Adrenal gland (tissue), 12 donors: ENCODE results near the gene LSM14B. TPM values are rescaled to one million over a fixed set of nuclear protein-coding genes. Genes with fewer than 3 reads are reported as not detected.

Experiments
- DNase-seq, 7 donors: peaks; one replicate each; pipeline ENCODE4 v3.0.0-alpha.2; 2019 to 2020
- H3K27ac ChIP-seq, 5 donors: fragments of 200-600 bp; sonication (generic) in 4 of 5; 1 replicate in 3 of 5; 2 replicates in 2 of 5; pipeline versions ENCODE4 v1.5.1 to v1.8.0; 2016 to 2020; ENCODE audit warnings: mild to moderate bottlenecking in 1 of 5
- H3K27me3 ChIP-seq: fragments of 200-600 bp; 2 replicates; pipeline ENCODE4 v1.8.0; 2021
- H3K36me3 ChIP-seq, 2 donors: fragments of 200-600 bp; replicated peaks in 1 of 2; 1 replicate in 1 of 2; 2 replicates in 1 of 2; pipeline versions ENCODE4 v1.5.1 to v1.8.0; 2018 to 2022
- H3K4me1 ChIP-seq, 2 donors: fragments of 200-600 bp; replicated peaks in 1 of 2; 1 replicate in 1 of 2; 2 replicates in 1 of 2; pipeline versions ENCODE4 v1.5.1 to v1.8.0; 2018 to 2021
- H3K4me3 ChIP-seq, 4 donors: fragments of 200-600 bp; sonication (generic) in 3 of 4; one replicate each; pipeline ENCODE4 v1.5.1; 2016 to 2018
- H3K9me3 ChIP-seq, 3 donors: fragments of 200-600 bp; sonication (generic) in 1 of 3; replicated peaks in 1 of 3; 1 replicate in 2 of 3; 2 replicates in 1 of 3; pipeline versions ENCODE4 v1.5.1 to v1.8.0; 2016 to 2021
- POLR2A ChIP-seq, 2 donors: fragments of 450-650 bp; IDR thresholded peaks; one replicate each; pipeline ENCODE4 v1.6.1; 2017; ENCODE audit warnings: antibody characterized with exemption in 2 of 2, mild to moderate bottlenecking in 2 of 2, moderate library complexity in 1 of 2
- WGBS, 4 donors: extraction: QIAGEN DNeasy Blood & Tissue Kit in 2 of 4; methylation state at CpG; one replicate each; pipeline versions ENCODE4 v1.1.5 to v1.1.7; 2013 to 2017; 5-methylcytosine and 5-hydroxymethylcytosine counted together
- intact Hi-C, 2 donors: fragments of 100-400 bp; cut with DNase I; formaldehyde crosslinking; loops; one replicate each; pipeline versions ENCODE4 v1.14.1 to v1.15.0; 2022 to 2023
- polyA plus RNA-seq, 3 donors: library from polyadenylated mRNA; stranded (reverse); fragments of 200-250 nt in 2 of 3; fragments of 350-450 nt in 1 of 3; fragmentation: Illumina TruSeq in 1 of 3; extraction: RNeasy Lipid Tissue Mini Kit (QIAGEN cat#74804) in 1 of 3; gene quantifications; one replicate each; pipeline ENCODE4 v1.2.3, GENCODE V29; 2013 to 2014
- total RNA-seq, 9 donors: library from RNA; depleted of rRNA in 4 of 9; stranded (reverse); fragments of >200 nt in 4 of 9; fragments of 120-200 nt in 1 of 9; fragmentation: NEBNext Ultra II Directional in 1 of 9; extraction: Animal tissue kit (Norgen Biotek cat#: 25700) in 1 of 9; gene quantifications; one replicate each; pipeline versions ENCODE4 v1.1.0 to v1.2.4, GENCODE V29; 2013 to 2023
- TF ChIP-seq, protein P1 (sequence below), 6 experiments: fragments of 450-650 bp in 4 of 6; fragments of 200-600 bp in 2 of 6; sonication (generic) in 1 of 6; IDR thresholded peaks; 1 replicate in 5 of 6; 2 replicates in 1 of 6; pipeline versions ENCODE4 v1.5.1 to v1.8.0; 2016 to 2021; ENCODE audit warnings: antibody characterized with exemption in 6 of 6, mild to moderate bottlenecking in 2 of 6, moderate library complexity in 1 of 6
- donor health status: healthy with polysubstance abuse.
- donor health status: Bipolar disorder and iron deficiency.
- donor health status: DM: yes; HTN: yes; CAD: no.
- donor health status: DM: no; HTN: no; CAD: no.
- donor health status: DM: no; HTN: no; CAD: no.
- donor health status: DM: yes; HTN: yes; CAD: no.

The LSM14B gene
- total and polyA plus RNA-seq, 12 donors = 17.6 to 47.0 (median 29.2) TPM

DNA sequence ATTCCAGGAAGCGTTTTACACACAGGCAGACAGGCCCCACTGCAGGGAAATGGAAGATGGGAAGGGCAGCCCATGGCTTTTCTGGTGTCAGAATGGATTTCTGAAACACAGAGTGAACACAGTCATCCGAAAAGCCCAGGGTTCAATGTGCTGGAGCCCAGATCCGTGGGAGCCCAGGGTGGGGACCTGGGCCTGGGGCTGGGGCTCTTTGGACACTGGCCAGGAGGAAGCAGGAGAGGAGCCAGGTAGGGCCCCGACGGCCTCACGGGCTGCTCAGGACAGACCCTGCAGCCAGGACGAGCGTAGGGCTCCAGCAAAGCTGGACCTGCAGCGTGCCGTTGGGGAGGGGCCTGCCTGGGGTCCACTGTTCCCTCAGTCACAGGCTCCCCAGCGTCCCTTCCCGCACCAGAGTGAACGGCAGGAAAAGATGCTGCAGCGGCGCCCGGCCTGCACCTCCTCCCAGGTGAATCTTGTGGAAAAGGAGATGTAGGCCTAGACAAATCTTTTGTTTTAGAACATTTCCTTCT is 24.3 kb upstream of the LSM14B start:
- no peaks in the 10 kb centered on the region for H3K36me3 ChIP-seq
- no peaks in the 10 kb centered on the region for H3K4me1 ChIP-seq
- no peaks in the 10 kb centered on the region for H3K9me3 ChIP-seq
- H3K27me3 ChIP-seq = no peaks in the 10 kb centered on the region
- no peak overlapping the region for H3K27ac ChIP-seq
- intact Hi-C loops = no loop called here
- TF ChIP-seq, protein P1, sequence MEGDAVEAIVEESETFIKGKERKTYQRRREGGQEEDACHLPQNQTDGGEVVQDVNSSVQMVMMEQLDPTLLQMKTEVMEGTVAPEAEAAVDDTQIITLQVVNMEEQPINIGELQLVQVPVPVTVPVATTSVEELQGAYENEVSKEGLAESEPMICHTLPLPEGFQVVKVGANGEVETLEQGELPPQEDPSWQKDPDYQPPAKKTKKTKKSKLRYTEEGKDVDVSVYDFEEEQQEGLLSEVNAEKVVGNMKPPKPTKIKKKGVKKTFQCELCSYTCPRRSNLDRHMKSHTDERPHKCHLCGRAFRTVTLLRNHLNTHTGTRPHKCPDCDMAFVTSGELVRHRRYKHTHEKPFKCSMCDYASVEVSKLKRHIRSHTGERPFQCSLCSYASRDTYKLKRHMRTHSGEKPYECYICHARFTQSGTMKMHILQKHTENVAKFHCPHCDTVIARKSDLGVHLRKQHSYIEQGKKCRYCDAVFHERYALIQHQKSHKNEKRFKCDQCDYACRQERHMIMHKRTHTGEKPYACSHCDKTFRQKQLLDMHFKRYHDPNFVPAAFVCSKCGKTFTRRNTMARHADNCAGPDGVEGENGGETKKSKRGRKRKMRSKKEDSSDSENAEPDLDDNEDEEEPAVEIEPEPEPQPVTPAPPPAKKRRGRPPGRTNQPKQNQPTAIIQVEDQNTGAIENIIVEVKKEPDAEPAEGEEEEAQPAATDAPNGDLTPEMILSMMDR (IDR thresholded peaks at IDR 0.05) = no peak
- no peak for TF ChIP-seq POLR2A (IDR thresholded peaks at IDR 0.05)
- no peak overlapping the region for H3K4me3 ChIP-seq
- no peak for DNase-seq
- WGBS, 4 donors = 77 to 89% (median 84%) methylated on average over 11 to 16 of the region's 16 CpGs

- no peaks in the 10 kb centered on the region for H3K27me3 ChIP-seq
- DNase-seq = no peak
- H3K27ac ChIP-seq = no peak overlapping the region
- H3K4me3 ChIP-seq = no peak overlapping the region
- WGBS, 4 donors = 78 to 93% (median 90%) methylated on average over 4 of the region's 4 CpGs
- H3K4me1 ChIP-seq = no peaks in the 10 kb centered on the region
- no peaks in the 10 kb centered on the region for H3K9me3 ChIP-seq
- intact Hi-C loops = no loop called here
- TF ChIP-seq, protein P1 (IDR thresholded peaks at IDR 0.05) = no peak
- TF ChIP-seq POLR2A (IDR thresholded peaks at IDR 0.05) = no peak
- no peaks in the 10 kb centered on the region for H3K36me3 ChIP-seq
Measured at GRCh38 chr20:62101078-62101477, 21.2 kb upstream of the LSM14B start.

DNA sequence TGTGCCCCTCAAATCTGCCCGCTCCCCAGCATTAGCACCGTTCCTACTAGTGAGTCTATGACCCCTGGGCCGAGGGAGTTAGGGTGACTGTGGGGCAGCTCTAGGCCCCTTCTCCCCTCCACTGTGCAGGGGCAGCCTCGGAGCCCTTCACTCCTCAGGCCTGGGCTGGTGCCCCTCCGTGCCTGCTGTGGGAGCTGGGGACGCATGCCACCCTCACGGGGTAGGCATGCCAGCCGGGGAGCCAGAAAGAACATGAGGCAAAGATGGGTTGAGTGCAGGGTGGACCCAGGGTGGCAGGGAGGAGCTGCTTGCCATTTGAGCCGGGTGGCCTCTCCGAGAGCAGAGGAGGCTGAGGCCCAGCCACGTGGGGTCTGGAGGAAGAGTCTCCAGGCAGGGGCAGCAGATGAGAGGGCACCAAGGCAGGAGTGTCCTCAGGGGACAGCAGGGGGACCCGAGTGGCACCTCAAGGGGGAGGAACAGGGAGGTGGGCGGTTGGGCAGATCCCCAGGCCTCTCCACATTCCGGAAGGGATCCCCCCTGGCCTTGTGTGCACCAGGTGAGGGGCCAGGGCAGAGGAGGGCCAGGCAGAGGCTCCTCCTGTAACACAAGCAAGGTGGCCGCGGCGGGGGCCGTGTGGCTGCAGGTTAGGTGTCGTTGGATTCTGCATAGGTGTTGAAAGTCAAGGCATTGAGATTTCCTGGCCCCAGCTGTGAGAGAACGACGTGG is 18.6 kb upstream of the LSM14B start:
- H3K9me3 ChIP-seq = peaks cover 0 to 10% (median 0%) of the 10 kb centered on the region in 3 donors
- H3K27me3 ChIP-seq = no peaks in the 10 kb centered on the region
- intact Hi-C loops = no loop called here
- no peaks in the 10 kb centered on the region for H3K4me1 ChIP-seq
- WGBS, 4 donors = 80 to 88% (median 81%) methylated on average over 12 to 21 of the region's 21 CpGs
- H3K4me3 ChIP-seq = no peak overlapping the region
- H3K27ac ChIP-seq = no peak overlapping the region
- no peaks in the 10 kb centered on the region for H3K36me3 ChIP-seq
- DNase-seq = no peak
- TF ChIP-seq POLR2A (IDR thresholded peaks at IDR 0.05) = no peak
- TF ChIP-seq, protein P1 (IDR thresholded peaks at IDR 0.05) = no peak

DNA sequence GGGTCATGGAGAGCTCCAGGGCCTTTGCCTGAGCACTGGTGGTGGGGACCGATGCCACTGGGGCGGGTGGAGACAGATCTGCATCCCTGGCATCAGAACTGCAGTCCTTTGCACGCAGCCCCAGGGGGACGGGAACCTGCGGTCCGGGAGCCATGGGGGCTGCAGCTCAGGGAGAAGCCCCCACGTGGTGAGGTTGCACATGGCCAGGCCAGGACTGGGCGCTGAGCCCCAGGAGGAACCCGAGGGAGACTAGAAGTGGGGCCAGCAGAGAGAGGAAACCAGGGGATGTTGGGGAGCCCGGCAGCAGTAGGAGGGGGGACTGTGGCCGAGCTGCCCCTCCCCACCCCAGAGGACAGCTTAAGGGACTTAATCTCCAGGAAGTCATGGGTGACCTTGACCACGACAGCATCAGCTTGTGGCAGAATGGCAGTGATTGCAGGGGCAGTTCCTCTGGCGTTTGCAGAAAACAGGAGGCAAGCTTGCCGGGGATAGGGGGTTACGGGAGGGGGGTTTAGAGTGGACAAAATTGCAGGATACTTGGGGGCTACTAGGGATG is 18.0 kb upstream of the LSM14B start:
- Histone ChIP-seq H3K27ac (no peak overlapping the region), H3K4me3 (no peak overlapping the region), H3K4me1 (no peaks in the 10 kb centered on the region), H3K27me3 (no peaks in the 10 kb centered on the region), H3K9me3 (peaks cover 0 to 16% (median 0%) of the 10 kb centered on the region in 3 donors), H3K36me3 (no peaks in the 10 kb centered on the region)
- DNase-seq = no peak
- intact Hi-C loops = no loop called here
- 38 to 47% (median 45%) methylated on average over 6 to 15 of the region's 15 CpGs for WGBS, 4 donors
- TF ChIP-seq, protein P1 (IDR thresholded peaks at IDR 0.05) = no peak
- TF ChIP-seq POLR2A (IDR thresholded peaks at IDR 0.05) = no peak
